ENCODE data around the gene PRRT4. TPM values are rescaled to one million over a fixed set of nuclear protein-coding genes. Genes with fewer than 3 reads are reported as not detected.

Gene PRRT4
- total and polyA plus RNA-seq, 2 of the 13 experiments (the other 11 are each of a cell fraction or from before 2014, with no cell fraction given), result not detected

GRCh38 chr7:128349466-128349825, 12.0 kb downstream of the PRRT4 start (continued):
- TF ChIP-seq THAP7 (CRISPR knock-in tag; IDR thresholded peaks at IDR 0.05) (no peak), PAX8 (CRISPR knock-in tag; IDR thresholded peaks at IDR 0.05; ENCODE audit: borderline replicate concordance) (no peak), ZNF138 (CRISPR knock-in tag; IDR thresholded peaks at IDR 0.05; ENCODE audit: low read depth) (no peak)

- H3K9ac ChIP-seq (ENCODE audit: insufficient read depth, low read depth, low read length), result no peak overlapping the region
- no peak overlapping the region for H3K27ac ChIP-seq (ENCODE audit: extremely low read length, insufficient read depth, low read length)
- 4% methylated on average over 2 of the region's 2 CpGs for WGBS (ENCODE audit: low lambda C conversion rate)
- no peak overlapping the region for H3K4me3 ChIP-seq (replicated peaks in 1 of 3; ENCODE audit: insufficient read depth in 1 of 3, low read depth in 2 of 3, low read length in 3 of 3)
- no peaks in the 10 kb centered on the region for H3K36me3 ChIP-seq (replicated peaks in 1 of 2; ENCODE audit: control insufficient read depth in 1 of 2, insufficient read depth in 2 of 2, low read length in 2 of 2)
- ATAC-seq (peak; percentile 66), DNase-seq (ENCODE audit: low spot score) (peak; percentile 50), FAIRE-seq (no peak)
- no peak overlapping the region for H2AFZ ChIP-seq (ENCODE audit: low read length)
- H3K9me3 ChIP-seq (ENCODE audit: low read length), result no peaks in the 10 kb centered on the region
- peaks cover 2 to 11% of the 10 kb centered on the region in 2 experiments; a peak in 4 of 5 replicates for H3K27me3 ChIP-seq (ENCODE audit: control insufficient read depth in 1 of 2, insufficient read depth in 2 of 2, low read length in 2 of 2)
- ChIA-PET POLR2A (interaction anchor here (1.0 to 1.1 kb wide), 2 partner anchors 10 to 40 kb away, joined by 3 to 4 read pairs; no protein-coding TSS in a partner anchor), CTCF (ENCODE audit: low intra/inter-chr PET ratio, low total read pairs) (interaction anchor here (1.1 to 4.3 kb wide), 4 partner anchors 40 to 114 kb away, joined by 3 to 56 read pairs (median 8); no protein-coding TSS in a partner anchor)
- H3K4me1 ChIP-seq (ENCODE audit: insufficient read depth, low read length), result peaks cover 2% of the 10 kb centered on the region; the same call in 1 of the 2 replicates
- BruUV-seq (replicated peaks), result no TSS peak
- H4K20me1 ChIP-seq (ENCODE audit: insufficient read depth, low read length), result no peaks in the 10 kb centered on the region
- no peak overlapping the region for H3K4me2 ChIP-seq (ENCODE audit: low read depth, low read length)
- H3K79me2 ChIP-seq (ENCODE audit: insufficient read depth, low read length), result peaks cover 7% of the 10 kb centered on the region
- TF ChIP-seq HNF1B (CRISPR knock-in tag; IDR thresholded peaks at IDR 0.05), result 0 out of 2 replicates have a peak, but pooled peaks have one; percentile 35
- no peak for TF ChIP-seq HNF4A (CRISPR knock-in tag; IDR thresholded peaks at IDR 0.05)
- peak; percentile 73 for TF ChIP-seq RAD21 (CRISPR knock-in tag; IDR thresholded peaks at IDR 0.05)
- peak; percentile 32; the same call in 1 of the 2 replicates for TF ChIP-seq KDM3A (CRISPR knock-in tag; IDR thresholded peaks at IDR 0.05; ENCODE audit: low read depth)
- TF ChIP-seq STAG1 (CRISPR knock-in tag; IDR thresholded peaks at IDR 0.05), result peak; percentile 84
- TF ChIP-seq ZNF619 (CRISPR knock-in tag; IDR thresholded peaks at IDR 0.05), result no peak
- peak; percentile 68 for TF ChIP-seq SMC3 (IDR thresholded peaks at IDR 0.05; ENCODE audit: low read length)
- peak; percentile 84 for TF ChIP-seq CTCF (CRISPR knock-in tag; IDR thresholded peaks at IDR 0.05)
- intact Hi-C loops (cut with micrococcal nuclease; ENCODE audit: unreplicated experiment), result loop anchor here (1.0 kb wide), 2 partner anchors 40 to 79 kb away; no protein-coding TSS in a partner anchor
- in situ Hi-C loops (cut with HindIII; ENCODE audit: extremely low pct_ligation_motif_present, low pct_unique_long_range_greater_than_20kb), result loop anchor here (5.0 kb wide), 1 partner anchor 35 kb away; no protein-coding TSS in a partner anchor
Measured at GRCh38 chr7:128347647-128348097, 13.8 kb downstream of the PRRT4 start.

Measured in HepG2 (cell line).